GM18499 (cell line): ENCODE measurements around the gene CACNA2D2.

ENCODE experiments used
- ATAC-seq: cut with Tn5 transposase; IDR thresholded peaks from one replicate; pipeline ENCODE4 v1.9.1; 2021; ENCODE audit warnings: moderate number of reproducible peaks; ENCODE audit not compliant: insufficient read depth, unreplicated experiment

CACNA2D2 gene

GRCh38 chr3:50354186-50354764, 149.2 kb downstream of the CACNA2D2 start:
- ATAC-seq = no peak

- ATAC-seq = no peak
Observed at GRCh38 chr3:50353245-50354004, 150.0 kb downstream of the CACNA2D2 start.

- no peak for ATAC-seq
Observed at GRCh38 chr3:50352781-50353180, 150.7 kb downstream of the CACNA2D2 start.

GRCh38 chr3:50351323-50351697, 152.1 kb downstream of the CACNA2D2 start:
- no peak for ATAC-seq

- ATAC-seq = peak; percentile 44
Observed at GRCh38 chr3:50350527-50351322, 152.7 kb downstream of the CACNA2D2 start, which contains the start of the genes CYB561D2 and NPRL2. Gene CYB561D2, plus strand, starts transcription at chr3:50350862. Its CDS starts 572 bp downstream, at chr3:50351434. Gene NPRL2, minus strand, starts transcription at chr3:50350775. Its CDS starts 123 bp downstream, at chr3:50350652.

GRCh38 chr3:50350213-50350526, 153.3 kb downstream of the CACNA2D2 start:
- ATAC-seq = no peak

GRCh38 chr3:50347187-50347813, 156.1 kb downstream of the CACNA2D2 start:
- ATAC-seq = no peak

- ATAC-seq = no peak
Observed at GRCh38 chr3:50345586-50346234, 157.7 kb downstream of the CACNA2D2 start, which contains the start of gene ZMYND10. Gene ZMYND10, minus strand, starts transcription at chr3:50345732. Its CDS starts 153 bp downstream, at chr3:50345579.

- no peak for ATAC-seq
Observed at GRCh38 chr3:50345008-50345407, 158.4 kb downstream of the CACNA2D2 start.

GRCh38 chr3:50342813-50343633, 160.4 kb downstream of the CACNA2D2 start:
- no peak for ATAC-seq

GRCh38 chr3:50341996-50342650, 161.3 kb downstream of the CACNA2D2 start:
- ATAC-seq = no peak

GRCh38 chr3:50341537-50341936, 161.9 kb downstream of the CACNA2D2 start:
- no peak for ATAC-seq

GRCh38 chr3:50340448-50341329, 162.7 kb downstream of the CACNA2D2 start, which contains the start of gene RASSF1:
Gene RASSF1, minus strand, starts transcription at chr3:50340836. Its CDS starts 31 bp downstream, at chr3:50340805.
- ATAC-seq = no peak

- no peak for ATAC-seq
Observed at GRCh38 chr3:50340147-50340447, 163.3 kb downstream of the CACNA2D2 start.

GRCh38 chr3:50339485-50340146, 163.8 kb downstream of the CACNA2D2 start:
- ATAC-seq = no peak

- ATAC-seq = no peak
Observed at GRCh38 chr3:50338965-50339364, 164.5 kb downstream of the CACNA2D2 start.

- peak; percentile 64 for ATAC-seq
Observed at GRCh38 chr3:50337175-50337861, 166.1 kb downstream of the CACNA2D2 start.
